ENCODE results near the gene SH3PXD2A. TPM values are rescaled to one million over a fixed set of nuclear protein-coding genes. Genes with fewer than 3 reads are reported as not detected.

The SH3PXD2A gene
- total and polyA plus RNA-seq, 12 donors = 6.9 to 44.9 (median 34.4) TPM

- DNase-seq (no peak), ATAC-seq (no peak)
- Histone ChIP-seq H3K4me3 (no peak overlapping the region), H3K36me3 (no peaks in the 10 kb centered on the region), H3K9me3 (no peaks in the 10 kb centered on the region), H3K4me1 (peaks cover 7 to 24% (median 12%) of the 10 kb centered on the region in 9 donors), H3K27ac (no peak overlapping the region), H3K27me3 (no peaks in the 10 kb centered on the region)
- TF ChIP-seq CTCF (IDR thresholded peaks at IDR 0.05) = no peak
- 94 to 96% methylated on average over 8 of the region's 8 CpGs for WGBS, 2 donors
- intact Hi-C loops (cut with DNase I) = no loop called here
Observed at GRCh38 chr10:103544657-103545310, 310.6 kb downstream of the SH3PXD2A start.

Other genes with a start within 250 kb of the SH3PXD2A start
- 10 to 100 TPM; 24.7 to 38.7 (median 31.4) TPM for gene STN1, start 62.6 kb upstream of the SH3PXD2A start, total RNA-seq
- 10 to 100 TPM; 16.5 to 38.0 TPM for gene STN1, start 62.6 kb upstream of the SH3PXD2A start, polyA plus RNA-seq
- 10 to 100 TPM; 30.4 to 63.6 (median 44.2) TPM for gene SLK, start 111.6 kb upstream of the SH3PXD2A start, total RNA-seq
- 10 to 100 TPM; 11.3 to 14.8 TPM for gene SLK, start 111.6 kb upstream of the SH3PXD2A start, polyA plus RNA-seq
- gene COL17A1, start 230.3 kb upstream of the SH3PXD2A start, total RNA-seq = under 1 TPM in 4 of 10 donors, not detected in 6; 0.10 to 0.39 (median 0.16) TPM
- gene COL17A1, start 230.3 kb upstream of the SH3PXD2A start, polyA plus RNA-seq = under 1 TPM; 0.15 to 0.36 TPM

Measured in heart right ventricle (tissue), 16 donors.